ENCODE data around the gene SMYD3. TPM values are rescaled to one million over a fixed set of nuclear protein-coding genes. Genes with fewer than 3 reads are reported as not detected.
A peak's percentile ranks its signal among the peaks of the same experiment; 100 is the strongest.

Gene SMYD3
- total and polyA plus RNA-seq, 12 donors: 13.5 to 78.2 (median 26.8) TPM

DNA sequence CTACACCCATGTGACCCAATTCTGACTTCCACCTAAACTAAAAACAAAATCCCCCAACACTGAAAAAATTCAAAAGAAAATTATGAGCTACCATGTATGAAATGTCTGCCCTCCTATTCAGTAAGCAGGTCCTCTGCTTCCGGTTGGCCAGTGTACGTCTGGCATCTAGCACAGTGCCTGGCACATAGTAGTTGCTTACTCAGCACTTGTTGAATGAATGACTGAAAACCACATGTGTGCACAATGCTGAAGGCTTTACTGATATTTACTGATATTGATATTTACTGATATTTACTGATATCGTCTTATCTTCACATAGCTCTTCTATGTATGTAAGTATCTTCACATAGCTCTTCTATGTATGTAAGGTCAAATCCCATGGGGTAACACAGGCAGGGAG is 642.2 kb downstream of the SMYD3 start:
- 91 to 100% (median 97%) methylated on average over 3 of the region's 3 CpGs for WGBS, 4 donors
- H3K9me3 ChIP-seq (replicated peaks in 1 of 3): no peaks in the 10 kb centered on the region
- no peaks in the 10 kb centered on the region for H3K36me3 ChIP-seq (replicated peaks in 1 of 2)
- no peaks in the 10 kb centered on the region for H3K4me1 ChIP-seq (replicated peaks in 1 of 2)
- no peak overlapping the region for H3K27ac ChIP-seq
- intact Hi-C loops (cut with DNase I): no loop called here
- DNase-seq: no peak
- no peak for TF ChIP-seq POLR2A (IDR thresholded peaks at IDR 0.05)
- TF ChIP-seq, protein P1, sequence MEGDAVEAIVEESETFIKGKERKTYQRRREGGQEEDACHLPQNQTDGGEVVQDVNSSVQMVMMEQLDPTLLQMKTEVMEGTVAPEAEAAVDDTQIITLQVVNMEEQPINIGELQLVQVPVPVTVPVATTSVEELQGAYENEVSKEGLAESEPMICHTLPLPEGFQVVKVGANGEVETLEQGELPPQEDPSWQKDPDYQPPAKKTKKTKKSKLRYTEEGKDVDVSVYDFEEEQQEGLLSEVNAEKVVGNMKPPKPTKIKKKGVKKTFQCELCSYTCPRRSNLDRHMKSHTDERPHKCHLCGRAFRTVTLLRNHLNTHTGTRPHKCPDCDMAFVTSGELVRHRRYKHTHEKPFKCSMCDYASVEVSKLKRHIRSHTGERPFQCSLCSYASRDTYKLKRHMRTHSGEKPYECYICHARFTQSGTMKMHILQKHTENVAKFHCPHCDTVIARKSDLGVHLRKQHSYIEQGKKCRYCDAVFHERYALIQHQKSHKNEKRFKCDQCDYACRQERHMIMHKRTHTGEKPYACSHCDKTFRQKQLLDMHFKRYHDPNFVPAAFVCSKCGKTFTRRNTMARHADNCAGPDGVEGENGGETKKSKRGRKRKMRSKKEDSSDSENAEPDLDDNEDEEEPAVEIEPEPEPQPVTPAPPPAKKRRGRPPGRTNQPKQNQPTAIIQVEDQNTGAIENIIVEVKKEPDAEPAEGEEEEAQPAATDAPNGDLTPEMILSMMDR (IDR thresholded peaks at IDR 0.05): no peak
- H3K27me3 ChIP-seq: no peaks in the 10 kb centered on the region
- no peak overlapping the region for H3K4me3 ChIP-seq

DNA sequence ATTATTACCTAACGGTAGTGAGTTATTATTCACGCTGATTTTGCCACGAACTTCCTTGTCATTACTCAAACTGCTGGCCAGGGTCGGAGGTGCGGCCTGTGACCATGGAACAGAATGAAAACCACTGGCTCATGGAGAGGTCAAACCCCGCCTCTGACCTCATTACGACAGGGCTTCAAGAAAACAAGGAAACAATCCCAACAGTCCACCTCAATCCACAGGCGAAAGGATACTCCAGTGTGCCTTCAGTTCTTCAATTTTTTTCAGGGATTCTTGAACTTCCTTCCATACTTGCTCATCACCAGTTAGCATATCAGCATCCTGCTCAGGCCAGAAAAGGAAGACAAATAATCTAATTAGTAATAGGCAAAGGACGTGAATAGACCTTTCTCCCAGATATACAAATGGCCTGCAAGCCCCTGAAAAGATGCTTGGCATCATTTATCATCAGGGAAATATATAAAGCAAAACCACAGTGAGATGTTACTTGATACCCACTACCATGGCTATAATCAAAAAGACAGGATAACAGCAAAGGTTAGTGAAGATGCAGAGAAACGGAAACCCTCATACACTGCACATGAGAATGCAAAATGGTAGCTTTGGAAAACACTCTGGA is 643.4 kb downstream of the SMYD3 start:
- H3K9me3 ChIP-seq (replicated peaks in 1 of 3): no peaks in the 10 kb centered on the region
- TF ChIP-seq POLR2A (IDR thresholded peaks at IDR 0.05): no peak
- TF ChIP-seq, protein P1 (IDR thresholded peaks at IDR 0.05): no peak
- intact Hi-C loops (cut with DNase I): no loop called here

DNA sequence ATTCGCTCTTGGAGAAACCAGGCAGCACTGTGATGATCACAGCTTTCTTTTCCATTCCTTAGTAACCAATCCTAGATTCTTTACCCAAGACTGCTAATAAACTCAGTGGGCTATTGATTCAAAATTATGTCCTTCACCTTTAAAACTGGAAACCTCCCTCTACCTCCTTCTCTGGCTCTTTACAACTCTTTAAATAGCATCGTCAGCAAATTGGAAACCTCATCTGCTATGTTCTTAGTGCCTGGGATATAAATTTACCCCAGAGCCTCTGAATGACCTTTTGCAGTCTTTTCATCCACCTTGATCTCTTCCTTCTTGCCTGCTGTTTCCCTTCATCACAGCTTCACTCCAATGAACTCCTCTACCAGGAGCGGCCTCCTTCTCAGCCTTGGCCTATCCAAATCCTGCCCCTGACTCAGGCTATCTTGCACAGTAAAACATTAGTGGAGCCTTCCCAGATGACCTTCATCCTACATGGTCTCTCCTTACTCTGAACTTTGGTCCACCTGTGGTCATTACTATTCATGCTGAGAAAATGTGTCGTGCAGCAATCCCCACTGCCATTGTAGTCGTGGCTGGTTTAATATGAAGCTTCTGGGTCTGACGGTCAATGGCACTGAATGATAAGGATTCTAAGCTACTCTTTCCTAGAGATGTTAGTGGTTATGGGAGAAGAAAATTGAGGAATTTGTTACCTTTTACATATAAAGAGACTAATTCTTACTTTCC is 644.1 kb downstream of the SMYD3 start:
- 78 to 96% (median 83%) methylated on average over 6 of the region's 6 CpGs for WGBS, 4 donors
- peaks cover 0 to 8% of the 10 kb centered on the region in 2 donors for H3K4me1 ChIP-seq (replicated peaks in 1 of 2)
- no peak for DNase-seq
- no peak overlapping the region for H3K4me3 ChIP-seq
- no peaks in the 10 kb centered on the region for H3K36me3 ChIP-seq (replicated peaks in 1 of 2)
- H3K27ac ChIP-seq: no peak overlapping the region
- no peak for TF ChIP-seq POLR2A (IDR thresholded peaks at IDR 0.05)
- TF ChIP-seq, protein P1 (IDR thresholded peaks at IDR 0.05): no peak
- no peaks in the 10 kb centered on the region for H3K9me3 ChIP-seq (replicated peaks in 1 of 3)
- intact Hi-C loops (cut with DNase I): no loop called here
- H3K27me3 ChIP-seq: no peaks in the 10 kb centered on the region

More for the DNA sequence above, 643.4 kb downstream of the SMYD3 start:
- no peak overlapping the region for H3K27ac ChIP-seq
- H3K4me3 ChIP-seq: no peak overlapping the region
- H3K36me3 ChIP-seq (replicated peaks in 1 of 2): no peaks in the 10 kb centered on the region
- DNase-seq: no peak
- H3K4me1 ChIP-seq (replicated peaks in 1 of 2): peaks cover 0 to 8% of the 10 kb centered on the region in 2 donors
- 76 to 82% (median 77%) methylated on average over 10 of the region's 10 CpGs for WGBS, 4 donors
- no peaks in the 10 kb centered on the region for H3K27me3 ChIP-seq

DNA sequence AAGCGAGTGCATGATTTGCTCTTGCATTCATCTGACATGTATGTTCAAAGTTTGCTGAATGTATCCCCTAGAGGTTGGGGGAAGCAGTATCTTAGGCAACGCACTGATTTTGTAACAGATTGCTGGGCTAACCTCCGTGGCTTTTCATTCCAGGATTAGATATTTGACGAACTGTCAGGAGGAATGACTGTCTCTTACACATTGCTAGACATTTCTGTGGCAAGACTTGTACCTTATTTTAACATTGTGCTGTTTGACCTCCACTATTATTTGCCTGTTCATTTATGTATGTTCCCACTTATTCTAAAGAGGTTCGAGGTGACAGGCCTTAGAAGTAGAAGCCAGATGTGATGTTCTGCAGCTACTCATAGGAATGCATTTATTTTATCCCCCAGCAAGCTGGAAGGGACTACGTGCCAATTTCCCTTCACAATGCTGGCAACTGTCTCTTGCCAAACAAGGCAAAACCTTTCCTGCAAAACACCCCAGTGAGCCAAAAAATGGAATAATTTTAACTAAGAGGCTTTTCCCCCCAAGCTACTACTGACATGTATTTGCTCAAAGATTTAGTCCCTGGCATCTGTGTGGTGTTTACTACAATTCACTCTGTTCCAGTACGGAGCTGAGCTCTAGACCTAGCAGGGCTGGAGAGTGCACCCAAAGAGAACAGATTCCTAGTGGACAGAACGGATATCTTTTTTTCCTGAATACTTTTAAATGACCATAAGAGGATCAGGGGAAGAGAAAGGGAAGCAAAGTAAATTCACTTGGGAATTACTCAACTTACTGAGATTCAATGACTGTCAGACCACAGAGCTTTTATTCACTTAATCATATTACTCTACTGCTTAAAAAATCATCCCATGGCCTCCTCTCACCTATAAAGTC is 646.2 kb downstream of the SMYD3 start:
- no peak overlapping the region for H3K4me3 ChIP-seq
- H3K9me3 ChIP-seq (replicated peaks in 1 of 3): no peaks in the 10 kb centered on the region
- H3K4me1 ChIP-seq (replicated peaks in 1 of 2): peaks cover 0 to 8% of the 10 kb centered on the region in 2 donors
- TF ChIP-seq, protein P1 (IDR thresholded peaks at IDR 0.05): no peak
- no peak for TF ChIP-seq POLR2A (IDR thresholded peaks at IDR 0.05)
- intact Hi-C loops (cut with DNase I): no loop called here
- no peaks in the 10 kb centered on the region for H3K36me3 ChIP-seq (replicated peaks in 1 of 2)
- WGBS, 4 donors: 64 to 75% (median 74%) methylated on average over 8 of the region's 8 CpGs
- DNase-seq: no peak
- no peaks in the 10 kb centered on the region for H3K27me3 ChIP-seq
- peak overlapping the region in 1 of 5 donors; percentile 20 for H3K27ac ChIP-seq

All from adrenal gland (tissue), 12 donors.